ENCODE data around the gene OGFOD3. TPM values are rescaled to one million over a fixed set of nuclear protein-coding genes. Genes with fewer than 3 reads are reported as not detected.

OGFOD3 gene
- total RNA-seq, 4 donors from 2014 or later, result 15.0 to 44.4 (median 24.8) TPM

DNA sequence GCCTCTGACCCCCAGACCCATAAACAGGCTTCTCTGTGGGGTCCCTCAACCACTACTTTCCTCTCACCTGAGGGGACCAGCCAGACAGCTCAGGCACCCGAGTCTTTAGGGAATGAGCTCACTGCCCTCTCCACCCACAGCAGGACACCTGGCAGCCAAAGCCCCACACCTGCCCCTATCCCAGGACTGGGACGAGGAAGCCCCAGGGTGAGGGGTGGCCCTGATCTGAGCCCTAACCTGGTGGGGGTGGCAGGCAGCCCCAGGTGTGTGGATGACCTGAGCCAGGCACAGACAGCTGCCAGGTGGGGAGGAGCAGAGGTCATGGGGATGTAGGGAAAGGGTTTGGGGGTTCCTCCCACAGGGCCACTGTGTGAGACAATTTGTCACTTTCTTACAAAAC lies 61.0 kb downstream of the OGFOD3 start:
- Histone ChIP-seq H3K4me1 (no peaks in the 10 kb centered on the region), H3K36me3 (no peaks in the 10 kb centered on the region), H3K27me3 (peaks cover 0 to 7% of the 10 kb centered on the region in 2 donors), H3K4me3 (no peak overlapping the region), H3K27ac (no peak overlapping the region), H3K9me3 (no peaks in the 10 kb centered on the region)
- TF ChIP-seq POLR2A (IDR thresholded peaks at IDR 0.05), result no peak
- TF ChIP-seq, protein P1, sequence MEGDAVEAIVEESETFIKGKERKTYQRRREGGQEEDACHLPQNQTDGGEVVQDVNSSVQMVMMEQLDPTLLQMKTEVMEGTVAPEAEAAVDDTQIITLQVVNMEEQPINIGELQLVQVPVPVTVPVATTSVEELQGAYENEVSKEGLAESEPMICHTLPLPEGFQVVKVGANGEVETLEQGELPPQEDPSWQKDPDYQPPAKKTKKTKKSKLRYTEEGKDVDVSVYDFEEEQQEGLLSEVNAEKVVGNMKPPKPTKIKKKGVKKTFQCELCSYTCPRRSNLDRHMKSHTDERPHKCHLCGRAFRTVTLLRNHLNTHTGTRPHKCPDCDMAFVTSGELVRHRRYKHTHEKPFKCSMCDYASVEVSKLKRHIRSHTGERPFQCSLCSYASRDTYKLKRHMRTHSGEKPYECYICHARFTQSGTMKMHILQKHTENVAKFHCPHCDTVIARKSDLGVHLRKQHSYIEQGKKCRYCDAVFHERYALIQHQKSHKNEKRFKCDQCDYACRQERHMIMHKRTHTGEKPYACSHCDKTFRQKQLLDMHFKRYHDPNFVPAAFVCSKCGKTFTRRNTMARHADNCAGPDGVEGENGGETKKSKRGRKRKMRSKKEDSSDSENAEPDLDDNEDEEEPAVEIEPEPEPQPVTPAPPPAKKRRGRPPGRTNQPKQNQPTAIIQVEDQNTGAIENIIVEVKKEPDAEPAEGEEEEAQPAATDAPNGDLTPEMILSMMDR (IDR thresholded peaks at IDR 0.05), result no peak
- intact Hi-C loops (cut with DNase I; ENCODE audit: low total_unique reads), result loop anchor here (10.0 kb wide), 1 partner anchor 417 kb away; no protein-coding TSS in a partner anchor
- DNase-seq, result no peak

DNA sequence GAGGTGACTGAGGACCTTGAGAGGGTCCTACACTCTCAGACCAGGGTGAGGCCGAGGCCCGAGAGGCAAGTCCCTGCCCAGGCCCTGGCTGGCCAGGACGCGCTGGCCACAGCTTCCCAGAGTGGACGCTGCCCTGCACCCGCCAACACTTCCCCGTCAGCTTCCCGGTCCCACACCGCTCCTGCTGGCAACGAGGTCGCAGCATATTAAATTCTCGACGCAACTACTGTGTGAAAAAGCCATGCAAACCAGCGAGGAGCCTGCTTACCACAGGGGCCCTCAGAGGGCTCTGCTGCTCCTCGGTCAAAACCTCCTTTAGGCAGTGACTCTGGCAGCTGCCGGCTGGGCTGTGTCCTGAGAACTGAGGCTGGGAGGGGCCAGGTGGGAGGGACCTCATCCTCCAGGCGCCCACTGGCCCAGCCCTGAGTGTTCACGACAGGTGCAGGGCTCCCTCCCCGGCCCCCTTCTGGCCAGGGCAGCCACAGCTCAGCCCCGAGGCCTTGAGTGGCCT lies 61.5 kb downstream of the OGFOD3 start:
- Histone ChIP-seq H3K4me3 (no peak overlapping the region), H3K4me1 (no peaks in the 10 kb centered on the region), H3K27ac (no peak overlapping the region), H3K36me3 (no peaks in the 10 kb centered on the region), H3K27me3 (peaks cover 0 to 7% of the 10 kb centered on the region in 2 donors), H3K9me3 (no peaks in the 10 kb centered on the region)
- TF ChIP-seq, protein P1 (IDR thresholded peaks at IDR 0.05), result no peak
- TF ChIP-seq POLR2A (IDR thresholded peaks at IDR 0.05), result no peak
- intact Hi-C loops (cut with DNase I; ENCODE audit: low total_unique reads), result loop anchor here (10.0 kb wide), 1 partner anchor 418 kb away; no protein-coding TSS in a partner anchor
- DNase-seq, result no peak

DNA sequence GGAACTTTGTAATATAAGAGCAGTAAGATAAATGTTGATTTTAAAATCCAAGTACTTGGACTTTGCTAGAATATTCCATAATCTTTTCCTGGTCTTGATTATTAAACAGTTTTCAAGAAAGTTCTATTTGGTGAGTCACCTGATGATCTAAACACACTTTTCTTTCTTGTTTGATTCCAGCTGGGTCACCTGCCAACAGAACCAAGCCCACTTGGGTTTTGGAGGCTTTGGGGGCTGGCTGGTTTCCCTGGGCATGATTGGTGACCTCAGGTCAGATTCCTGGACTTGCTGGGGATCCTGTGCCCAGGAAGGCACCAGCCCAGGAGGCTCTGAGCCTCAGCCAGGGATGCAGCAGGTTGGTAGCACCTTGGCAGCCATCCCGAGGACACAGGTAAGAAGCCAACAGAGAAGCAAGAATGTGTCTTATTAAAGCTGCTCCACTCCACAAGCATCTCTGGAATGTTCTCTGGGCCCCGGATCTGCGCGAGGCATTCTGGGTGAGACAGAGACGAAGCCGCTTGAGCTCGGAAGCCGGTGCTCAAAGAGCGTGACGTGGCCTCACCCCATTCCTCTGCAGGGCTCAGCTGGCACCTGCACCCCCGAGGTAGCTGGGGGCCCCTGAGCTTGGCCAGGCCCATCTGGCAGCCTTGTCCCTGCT lies 62.5 kb downstream of the OGFOD3 start:
- no peak overlapping the region for H3K27ac ChIP-seq
- TF ChIP-seq, protein P1 (IDR thresholded peaks at IDR 0.05), result no peak
- no peak for TF ChIP-seq POLR2A (IDR thresholded peaks at IDR 0.05)
- no peaks in the 10 kb centered on the region for H3K36me3 ChIP-seq
- intact Hi-C loops (cut with DNase I; ENCODE audit: low total_unique reads), result loop anchor here (10.0 kb wide), 1 partner anchor 419 kb away; no protein-coding TSS in a partner anchor
- H3K4me1 ChIP-seq, result no peaks in the 10 kb centered on the region
- peaks cover 0 to 7% of the 10 kb centered on the region in 2 donors for H3K27me3 ChIP-seq
- DNase-seq, result no peak
- no peaks in the 10 kb centered on the region for H3K9me3 ChIP-seq
- no peak overlapping the region for H3K4me3 ChIP-seq

DNA sequence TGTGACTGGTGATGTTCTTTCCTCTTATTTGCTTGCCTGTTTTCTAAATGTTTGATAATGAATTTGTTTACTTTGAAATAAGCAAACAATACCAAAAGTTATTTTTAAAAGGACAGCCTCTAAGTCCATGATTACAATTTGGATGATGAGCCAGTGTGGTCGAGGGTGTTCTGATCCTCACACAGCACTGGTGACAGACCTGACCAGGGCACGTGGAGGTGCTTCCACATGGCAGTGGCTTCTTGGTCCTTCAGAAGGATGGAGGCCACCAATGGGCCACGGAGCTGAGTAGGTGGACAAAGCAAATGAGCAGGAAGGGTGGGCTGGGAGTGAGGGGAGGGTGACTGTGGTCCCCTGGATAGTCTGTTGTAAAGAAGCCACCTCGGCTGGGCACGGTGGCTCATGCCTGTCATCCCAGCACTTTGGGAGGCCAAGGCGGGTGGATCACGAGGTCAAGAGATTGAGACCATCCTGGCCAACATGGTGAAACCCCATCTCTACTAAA lies 63.5 kb downstream of the OGFOD3 start:
- no peaks in the 10 kb centered on the region for H3K36me3 ChIP-seq
- intact Hi-C loops (cut with DNase I; ENCODE audit: low total_unique reads), result loop anchor here (10.0 kb wide), 1 partner anchor 420 kb away; no protein-coding TSS in a partner anchor
- H3K27ac ChIP-seq, result no peak overlapping the region
- TF ChIP-seq POLR2A (IDR thresholded peaks at IDR 0.05), result no peak
- TF ChIP-seq, protein P1 (IDR thresholded peaks at IDR 0.05), result no peak
- no peak overlapping the region for H3K4me3 ChIP-seq
- no peak for DNase-seq
- no peaks in the 10 kb centered on the region for H3K9me3 ChIP-seq
- H3K27me3 ChIP-seq, result peaks cover 0 to 7% of the 10 kb centered on the region in 2 donors
- H3K4me1 ChIP-seq, result no peaks in the 10 kb centered on the region

DNA sequence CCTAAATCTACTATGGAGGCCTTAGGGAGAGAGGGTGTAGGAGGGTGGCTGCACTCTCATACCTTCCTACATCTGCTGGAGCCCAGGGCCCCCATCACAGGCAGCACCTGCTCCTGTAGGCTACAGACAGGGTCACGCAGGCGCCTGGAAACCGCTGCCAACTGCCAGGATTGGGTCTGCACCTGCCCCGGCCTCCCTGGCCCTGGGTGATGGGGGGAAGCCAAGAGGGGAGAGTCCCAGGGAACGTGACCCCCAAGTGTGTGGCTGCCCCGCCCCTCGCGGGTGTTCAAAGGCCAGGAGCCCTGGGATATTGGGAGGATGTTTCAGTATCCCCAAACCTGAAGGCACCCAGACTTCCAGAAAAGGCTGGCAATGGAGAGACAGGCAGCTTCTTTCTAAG lies 64.9 kb downstream of the OGFOD3 start:
- H3K4me3 ChIP-seq, result no peak overlapping the region
- TF ChIP-seq, protein P1 (IDR thresholded peaks at IDR 0.05), result no peak
- TF ChIP-seq POLR2A (IDR thresholded peaks at IDR 0.05), result no peak
- no peak overlapping the region for H3K27ac ChIP-seq
- intact Hi-C loops (cut with DNase I; ENCODE audit: low total_unique reads), result loop anchor here (10.0 kb wide), 1 partner anchor 421 kb away; no protein-coding TSS in a partner anchor
- H3K9me3 ChIP-seq, result no peaks in the 10 kb centered on the region
- no peaks in the 10 kb centered on the region for H3K36me3 ChIP-seq
- H3K27me3 ChIP-seq, result peaks cover 0 to 7% of the 10 kb centered on the region in 2 donors
- no peak for DNase-seq
- H3K4me1 ChIP-seq, result no peaks in the 10 kb centered on the region
